ENCODE data around the gene VIPR2. TPM values are rescaled to one million over a fixed set of nuclear protein-coding genes. Genes with fewer than 3 reads are reported as not detected.

Gene VIPR2, protein sequence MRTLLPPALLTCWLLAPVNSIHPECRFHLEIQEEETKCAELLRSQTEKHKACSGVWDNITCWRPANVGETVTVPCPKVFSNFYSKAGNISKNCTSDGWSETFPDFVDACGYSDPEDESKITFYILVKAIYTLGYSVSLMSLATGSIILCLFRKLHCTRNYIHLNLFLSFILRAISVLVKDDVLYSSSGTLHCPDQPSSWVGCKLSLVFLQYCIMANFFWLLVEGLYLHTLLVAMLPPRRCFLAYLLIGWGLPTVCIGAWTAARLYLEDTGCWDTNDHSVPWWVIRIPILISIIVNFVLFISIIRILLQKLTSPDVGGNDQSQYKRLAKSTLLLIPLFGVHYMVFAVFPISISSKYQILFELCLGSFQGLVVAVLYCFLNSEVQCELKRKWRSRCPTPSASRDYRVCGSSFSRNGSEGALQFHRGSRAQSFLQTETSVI
- not detected in 2 replicates for total RNA-seq

DNA sequence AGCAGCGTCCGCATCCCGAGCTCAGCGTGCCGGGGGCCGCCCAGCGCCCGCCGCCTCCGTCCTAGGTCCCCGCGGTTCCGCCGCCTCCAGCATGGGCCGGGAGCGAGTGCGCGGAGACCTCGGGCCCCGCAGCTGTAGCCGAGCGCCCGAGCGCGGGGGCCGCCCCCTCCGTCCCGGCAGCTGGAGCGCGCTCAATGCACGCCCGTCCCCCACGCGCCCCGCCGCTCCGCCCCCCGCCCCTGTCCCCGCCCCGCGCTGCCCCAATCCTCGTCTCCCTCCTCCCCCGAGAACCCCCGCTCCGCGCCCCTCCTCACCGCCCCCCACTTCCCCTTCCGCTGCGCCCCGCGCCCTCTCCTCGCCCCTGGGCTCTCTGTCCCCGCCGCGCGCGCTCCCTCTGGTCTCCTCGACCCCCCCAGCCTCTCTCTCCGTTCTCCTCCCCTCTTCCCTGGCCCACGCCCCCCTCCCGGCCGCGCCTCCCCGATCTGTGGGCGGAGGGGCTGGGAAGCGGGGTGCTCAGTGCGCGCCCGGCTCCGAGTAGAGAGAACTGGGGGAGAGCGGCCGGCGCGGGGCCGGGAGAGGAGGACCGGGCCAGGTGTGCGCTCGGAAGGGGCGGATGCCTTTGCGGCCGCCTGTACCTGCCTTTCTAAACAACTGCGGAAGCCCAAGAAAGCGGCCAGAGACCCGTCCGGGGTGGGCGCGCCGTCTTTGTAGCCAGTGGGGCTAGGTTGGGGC is at the start of gene VIPR2:
Gene VIPR2, minus strand, starts transcription at position 110 of the 732 bp plus-strand sequence. Its CDS starts 96 bp downstream, at position 14.

